ENCODE results near the gene GRIP2. TPM values are rescaled to one million over a fixed set of nuclear protein-coding genes. Genes with fewer than 3 reads are reported as not detected.

GRIP2 gene
- total and polyA plus RNA-seq, 9 donors, result 1.1 to 19.4 (median 5.4) TPM

DNA sequence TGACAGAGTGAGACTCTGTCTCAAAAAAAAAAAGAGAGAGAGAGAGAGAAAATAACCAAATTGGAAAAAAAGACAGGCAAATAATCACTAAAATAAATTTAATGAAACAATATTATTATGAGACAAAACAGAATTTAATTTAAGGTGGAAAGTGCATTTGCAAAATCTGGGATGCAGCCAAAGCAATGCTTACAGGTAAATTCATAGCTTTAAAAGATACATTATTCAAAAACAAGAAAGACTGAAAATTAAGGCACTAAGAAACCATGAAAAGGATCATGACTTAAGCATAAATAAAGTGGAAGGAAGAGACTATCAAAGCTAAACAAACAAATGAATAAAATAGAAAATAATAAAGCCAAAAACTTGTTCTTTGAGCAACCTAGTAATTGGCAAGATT lies 37.7 kb downstream of the GRIP2 start:
- Histone ChIP-seq H3K27me3 (no peaks in the 10 kb centered on the region), H3K4me1 (ENCODE audit: insufficient read depth) (no peaks in the 10 kb centered on the region)

DNA sequence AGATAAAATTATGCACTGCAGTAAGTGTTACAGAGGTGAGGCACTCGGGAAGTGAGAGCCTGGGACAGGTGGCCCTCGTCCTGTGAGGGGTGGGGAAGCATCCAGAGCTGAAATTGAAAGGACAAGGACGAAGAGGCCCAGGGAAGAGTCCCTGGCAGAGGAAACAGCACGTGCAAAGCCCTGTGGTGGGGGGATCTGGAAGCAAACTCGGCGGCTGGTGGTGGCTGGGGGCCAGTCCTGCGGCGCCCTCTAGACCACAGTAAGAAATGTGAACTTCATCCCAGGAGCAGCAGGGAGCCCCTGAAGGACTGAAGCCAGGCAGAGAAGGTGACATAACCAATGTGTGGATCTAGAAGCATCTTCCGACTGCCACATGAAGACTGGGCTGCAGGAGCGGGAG lies 42.8 kb downstream of the GRIP2 start:
- no peaks in the 10 kb centered on the region for H3K36me3 ChIP-seq
- H3K27me3 ChIP-seq, result no peaks in the 10 kb centered on the region
- H3K4me3 ChIP-seq, result no peak overlapping the region
- TF ChIP-seq POLR2A (IDR thresholded peaks at IDR 0.05) (no peak), EP300 (IDR thresholded peaks at IDR 0.05) (no peak)
- H3K27ac ChIP-seq, result no peak overlapping the region
- no peaks in the 10 kb centered on the region for H3K4me1 ChIP-seq (ENCODE audit: insufficient read depth)
- WGBS, 3 donors, result 43 to 57% (median 50%) methylated on average over 10 of the region's 10 CpGs
- intact Hi-C loops (cut with DNase I), result no loop called here
- DNase-seq, result peak in 3 of 5 donors; percentile 11 to 28 (median 17)
- no peaks in the 10 kb centered on the region for H3K9me3 ChIP-seq

More for the DNA sequence above, 37.7 kb downstream of the GRIP2 start:
- Histone ChIP-seq H3K9me3 (no peaks in the 10 kb centered on the region), H3K36me3 (no peaks in the 10 kb centered on the region), H3K27ac (no peak overlapping the region), H3K4me3 (no peak overlapping the region)
- TF ChIP-seq, protein P1, sequence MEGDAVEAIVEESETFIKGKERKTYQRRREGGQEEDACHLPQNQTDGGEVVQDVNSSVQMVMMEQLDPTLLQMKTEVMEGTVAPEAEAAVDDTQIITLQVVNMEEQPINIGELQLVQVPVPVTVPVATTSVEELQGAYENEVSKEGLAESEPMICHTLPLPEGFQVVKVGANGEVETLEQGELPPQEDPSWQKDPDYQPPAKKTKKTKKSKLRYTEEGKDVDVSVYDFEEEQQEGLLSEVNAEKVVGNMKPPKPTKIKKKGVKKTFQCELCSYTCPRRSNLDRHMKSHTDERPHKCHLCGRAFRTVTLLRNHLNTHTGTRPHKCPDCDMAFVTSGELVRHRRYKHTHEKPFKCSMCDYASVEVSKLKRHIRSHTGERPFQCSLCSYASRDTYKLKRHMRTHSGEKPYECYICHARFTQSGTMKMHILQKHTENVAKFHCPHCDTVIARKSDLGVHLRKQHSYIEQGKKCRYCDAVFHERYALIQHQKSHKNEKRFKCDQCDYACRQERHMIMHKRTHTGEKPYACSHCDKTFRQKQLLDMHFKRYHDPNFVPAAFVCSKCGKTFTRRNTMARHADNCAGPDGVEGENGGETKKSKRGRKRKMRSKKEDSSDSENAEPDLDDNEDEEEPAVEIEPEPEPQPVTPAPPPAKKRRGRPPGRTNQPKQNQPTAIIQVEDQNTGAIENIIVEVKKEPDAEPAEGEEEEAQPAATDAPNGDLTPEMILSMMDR (IDR thresholded peaks at IDR 0.05), result no peak
- DNase-seq, result no peak
- intact Hi-C loops (cut with DNase I), result loop anchor here in 2 of 4 donors (5.0 to 10.0 kb wide), 2 partner anchors 40 to 412 kb away; partner anchors contain the start of gene GRIP2 (in 1 of the 2)

DNA sequence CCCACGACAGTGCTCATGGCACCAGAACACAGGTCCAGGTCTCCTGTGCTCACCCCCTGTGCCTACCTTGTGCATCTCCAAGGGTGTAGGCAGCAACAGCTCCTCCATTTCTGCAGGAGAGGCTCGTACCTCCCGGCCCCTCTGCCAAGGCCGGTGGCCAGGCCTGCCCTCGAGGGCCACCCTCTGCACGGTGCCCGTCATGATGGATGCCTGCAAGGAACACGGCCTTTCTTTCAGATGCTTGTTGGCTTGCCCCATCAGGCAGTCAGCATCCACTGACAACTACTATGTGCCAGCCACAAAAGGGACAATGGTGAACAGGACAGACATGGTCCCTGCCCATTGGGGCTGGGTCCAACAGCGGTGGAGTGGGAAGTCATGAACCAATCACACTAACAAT lies 43.8 kb downstream of the GRIP2 start:
- TF ChIP-seq, protein P1 (IDR thresholded peaks at IDR 0.05), result no peak
- TF ChIP-seq POLR2A (IDR thresholded peaks at IDR 0.05) (no peak), EP300 (IDR thresholded peaks at IDR 0.05) (no peak)
- Histone ChIP-seq H3K4me1 (ENCODE audit: insufficient read depth) (no peaks in the 10 kb centered on the region), H3K4me3 (no peak overlapping the region), H3K27me3 (no peaks in the 10 kb centered on the region), H3K27ac (no peak overlapping the region), H3K36me3 (no peaks in the 10 kb centered on the region), H3K9me3 (no peaks in the 10 kb centered on the region)
- peak in 3 of 5 donors; percentile 8 to 17 (median 13) for DNase-seq
- intact Hi-C loops (cut with DNase I), result no loop called here
- WGBS, 3 donors, result 91 to 95% (median 93%) methylated on average over 9 of the region's 9 CpGs

DNA sequence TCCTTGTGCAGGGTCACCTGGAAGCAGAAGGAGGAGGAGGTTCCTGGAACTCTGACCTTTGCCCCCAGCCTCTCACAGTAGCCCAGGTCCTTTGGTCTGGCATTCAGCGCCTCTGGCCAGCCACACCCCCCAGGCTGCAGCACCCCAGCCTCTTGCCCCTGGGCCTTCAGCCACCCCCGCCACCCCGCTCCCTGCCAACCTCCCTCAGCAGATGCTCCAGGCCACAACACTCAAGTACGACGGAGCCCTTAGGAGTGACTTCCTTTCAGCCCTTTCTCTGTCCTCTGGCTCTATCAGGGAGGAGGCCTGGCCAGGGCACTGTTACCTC lies 45.2 kb downstream of the GRIP2 start:
- peak in 1 of 5 donors; percentile 19 for DNase-seq
- no peaks in the 10 kb centered on the region for H3K36me3 ChIP-seq
- no peak for TF ChIP-seq EP300 (IDR thresholded peaks at IDR 0.05)
- no peak for TF ChIP-seq POLR2A (IDR thresholded peaks at IDR 0.05)
- TF ChIP-seq, protein P1 (IDR thresholded peaks at IDR 0.05), result no peak
- H3K9me3 ChIP-seq, result no peaks in the 10 kb centered on the region
- H3K27ac ChIP-seq, result no peak overlapping the region
- H3K27me3 ChIP-seq, result no peaks in the 10 kb centered on the region
- 85 to 88% (median 86%) methylated on average over 5 of the region's 5 CpGs for WGBS, 3 donors
- intact Hi-C loops (cut with DNase I), result no loop called here
- H3K4me1 ChIP-seq (ENCODE audit: insufficient read depth), result no peaks in the 10 kb centered on the region
- no peak overlapping the region for H3K4me3 ChIP-seq

DNA sequence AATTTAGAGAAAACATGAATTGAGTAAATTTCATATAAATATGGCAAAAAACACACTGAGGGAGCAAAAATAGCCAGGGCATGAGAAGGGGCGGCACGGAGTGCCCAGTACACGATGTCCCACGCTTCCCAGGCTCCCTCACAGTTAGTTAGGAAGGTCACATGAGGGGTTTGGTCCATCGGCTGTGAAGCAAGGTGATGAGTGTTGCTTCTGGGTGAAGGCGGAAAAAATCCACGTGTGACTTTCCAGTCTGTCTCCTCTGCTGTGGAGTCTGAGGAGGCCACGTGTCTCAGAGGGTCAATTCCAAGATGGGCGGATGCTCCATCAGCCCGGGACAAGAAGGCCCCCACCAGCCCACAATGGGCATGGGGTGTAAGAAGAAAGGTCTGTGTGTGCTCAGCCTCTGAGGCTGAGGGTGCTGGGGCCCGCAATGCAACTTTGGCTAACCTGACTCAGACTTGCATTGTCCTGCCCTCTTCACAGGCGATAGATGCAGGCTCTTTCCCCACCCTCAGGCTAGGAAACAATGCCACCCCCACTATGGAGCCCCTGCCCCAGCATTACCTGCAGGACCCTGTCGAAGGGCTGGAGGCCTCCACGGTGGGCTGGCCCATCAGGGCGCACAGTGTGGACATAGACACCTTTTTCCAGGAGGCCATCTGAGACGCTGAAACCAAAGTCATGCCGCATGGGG lies 45.7 kb downstream of the GRIP2 start:
- WGBS, 3 donors, result 90 to 93% (median 91%) methylated on average over 17 of the region's 17 CpGs
- Histone ChIP-seq H3K27ac (no peak overlapping the region), H3K4me1 (ENCODE audit: insufficient read depth) (peaks cover 2% of the 10 kb centered on the region), H3K36me3 (no peaks in the 10 kb centered on the region), H3K4me3 (no peak overlapping the region), H3K27me3 (no peaks in the 10 kb centered on the region), H3K9me3 (no peaks in the 10 kb centered on the region)
- TF ChIP-seq EP300 (IDR thresholded peaks at IDR 0.05), result no peak
- TF ChIP-seq, protein P1 (IDR thresholded peaks at IDR 0.05), result no peak
- no peak for TF ChIP-seq POLR2A (IDR thresholded peaks at IDR 0.05)
- peak in 3 of 5 donors; percentile 6 to 25 (median 13) for DNase-seq
- intact Hi-C loops (cut with DNase I), result no loop called here

All from ovary (tissue), 9 donors.